HCT116 (cell line): ENCODE results near the gene GRIN3B. TPM values are rescaled to one million over a fixed set of nuclear protein-coding genes. Genes with fewer than 3 reads are reported as not detected.

Source experiments
- ATAC-seq: fragments of 200-7000 bp; cut with Tn5 transposase; 2 replicates; pipeline ENCODE4 v1.9.1; 2020; ENCODE audit warnings: mild to moderate bottlenecking, moderate library complexity
- BruUV-seq: library from RNA; stranded (reverse); fragments of 400-500 nt; replicated peaks from 2 replicates; lab custom pipeline; 2021; lab: Mats Ljungman, UMichigan
- CTCF ChIA-PET: fragments of 300-600 bp; sonication (Branson Sonifier 250); formaldehyde crosslinking; loops from one replicate; lab custom pipeline; 2021; ENCODE audit warnings: antibody characterized with exemption; lab: Charles Lee
- POLR2A ChIA-PET: fragments of 300-600, 350-600 bp; sonication (Branson Sonifier 250); formaldehyde crosslinking; loops from one replicate; lab custom pipeline; 2021; ENCODE audit warnings: antibody characterized with exemption; lab: Charles Lee
- RAD21 ChIA-PET, 2 experiments: fragments of 300-600 bp; sonication (Branson Sonifier 250); formaldehyde crosslinking; loops; one replicate each; lab custom pipeline; 2023; ENCODE audit warnings: low total read pairs in 2 of 2; ENCODE audit not compliant: uncharacterized antibody in 2 of 2, unreplicated experiment in 2 of 2, low non-redundant PET in 1 of 2; lab: Charles Lee
- DNase-seq: peaks from one replicate; pipeline ENCODE4 v3.0.0-alpha.2; 2010; ENCODE audit warnings: low read depth, low spot score
- H2AFZ ChIP-seq: fragments of 200-600 bp; shearing (Covaris generic), sonication (generic); 2 replicates; pipeline ENCODE4 v1.6.1; 2017; ENCODE audit warnings: low read depth, mixed run types, mixed read lengths, antibody characterized with exemption, low read length; ENCODE audit not compliant: poor library complexity, severe bottlenecking
- H3K27ac ChIP-seq: 2 replicates; pipeline ENCODE4 v1.5.1; 2012; ENCODE audit warnings: low read depth, low read length
- H3K27me3 ChIP-seq: fragments of 200-600 bp; sonication (generic); 2 replicates; pipeline ENCODE4 v1.6.1; 2016; ENCODE audit warnings: mixed run types, low read length, mixed read lengths; ENCODE audit not compliant: insufficient read depth
- H3K36me3 ChIP-seq, 2 experiments: fragments of 200-500 bp in 1 of 2; fragments of 200-600 bp in 1 of 2; sonication (Bioruptor generic) in 1 of 2; sonication (generic) in 1 of 2; 2 replicates each; pipeline versions ENCODE4 v1.5.1 to v1.6.1; 2014 to 2016; ENCODE audit warnings: low read length in 2 of 2, inconsistent platforms in 1 of 2, mixed read lengths in 1 of 2, mixed run types in 1 of 2; ENCODE audit not compliant: insufficient read depth in 2 of 2, control insufficient read depth in 1 of 2
- H3K4me1 ChIP-seq, 2 experiments: fragments of 200-600 bp in 1 of 2; sonication (generic) in 1 of 2; 2 replicates each; pipeline versions ENCODE4 v1.5.1 to v1.6.1; 2012 to 2017; ENCODE audit warnings: low read length in 2 of 2, inconsistent platforms in 1 of 2, mild to moderate bottlenecking in 1 of 2, mixed read lengths in 1 of 2, mixed run types in 1 of 2, moderate library complexity in 1 of 2; ENCODE audit not compliant: insufficient read depth in 2 of 2, control insufficient read depth in 1 of 2
- H3K4me2 ChIP-seq: fragments of 200-600 bp; sonication (generic); 2 replicates; pipeline ENCODE4 v1.6.1; 2017; ENCODE audit warnings: mixed run types, low read length, mixed read lengths
- H3K4me3 ChIP-seq, 2 experiments: fragments of 200-600 bp in 1 of 2; sonication (generic) in 1 of 2; replicated peaks in 1 of 2; 2 replicates each; pipeline ENCODE4 v1.5.1; 2011 to 2016; ENCODE audit warnings: low read length in 2 of 2, control low read depth in 1 of 2, low read depth in 1 of 2, mild to moderate bottlenecking in 1 of 2, mixed read lengths in 1 of 2, mixed run types in 1 of 2
- H3K79me2 ChIP-seq: fragments of 200-600 bp; sonication (generic); 2 replicates; pipeline ENCODE4 v1.6.1; 2017; ENCODE audit warnings: mild to moderate bottlenecking, mixed run types, low read length, moderate library complexity, mixed read lengths; ENCODE audit not compliant: insufficient read depth
- H3K9ac ChIP-seq: fragments of 200-600 bp; sonication (generic); 2 replicates; pipeline ENCODE4 v1.6.1; 2016; ENCODE audit warnings: low read length, mixed read lengths
- H3K9me2 ChIP-seq: fragments of 200-600 bp; sonication (generic), shearing (Covaris generic); 2 replicates; pipeline ENCODE4 v1.6.1; 2017; ENCODE audit warnings: mixed run types, mild to moderate bottlenecking, moderate library complexity; ENCODE audit not compliant: insufficient read depth
- H3K9me3 ChIP-seq, 2 experiments: fragments of 200-500 bp in 1 of 2; fragments of 200-600 bp in 1 of 2; sonication (Bioruptor generic) in 1 of 2; sonication (generic) in 1 of 2; 2 replicates each; pipeline ENCODE4 v1.6.1; 2014 to 2017; ENCODE audit warnings: low read length in 2 of 2, mixed read lengths in 2 of 2, inconsistent platforms in 1 of 2, low read depth in 1 of 2, mild to moderate bottlenecking in 1 of 2, mixed run types in 1 of 2, moderate library complexity in 1 of 2; ENCODE audit not compliant: control insufficient read depth in 1 of 2, insufficient read depth in 1 of 2
- H4K20me1 ChIP-seq: fragments of 200-600 bp; sonication (generic), shearing (Covaris generic); 2 replicates; pipeline ENCODE4 v1.6.1; 2017; ENCODE audit warnings: mixed run types, mild to moderate bottlenecking, moderate library complexity; ENCODE audit not compliant: insufficient read depth
- CBX3 ChIP-seq: IDR thresholded peaks from 2 replicates; pipeline ENCODE4 v1.6.1; 2012; ENCODE audit warnings: low read depth
- CEBPB ChIP-seq: IDR thresholded peaks from 2 replicates; pipeline ENCODE4 v1.6.1; 2012; ENCODE audit warnings: low read depth
- EGR1 ChIP-seq: IDR thresholded peaks from 2 replicates; pipeline ENCODE4 v1.6.1; 2012; ENCODE audit warnings: low read depth
- ELF1 ChIP-seq: IDR thresholded peaks from 2 replicates; pipeline ENCODE4 v1.6.1; 2012; ENCODE audit warnings: low read depth, borderline replicate concordance
- EZH2 ChIP-seq: fragments of 200-600 bp; sonication (generic); IDR thresholded peaks from 2 replicates; pipeline ENCODE4 v1.6.1; 2017; ENCODE audit warnings: antibody characterized with exemption, mixed run types
- EZH2phosphoT487 ChIP-seq: fragments of 200-600 bp; IDR thresholded peaks from 2 replicates; pipeline ENCODE4 v1.6.1; 2018; ENCODE audit warnings: antibody characterized with exemption, borderline replicate concordance
- JUND ChIP-seq: IDR thresholded peaks from 2 replicates; pipeline ENCODE4 v1.6.1; 2012
- SP1 ChIP-seq: IDR thresholded peaks from 2 replicates; pipeline ENCODE4 v1.6.1; 2012; ENCODE audit warnings: low read depth
- SRF ChIP-seq: IDR thresholded peaks from 2 replicates; pipeline ENCODE4 v1.6.1; 2012; ENCODE audit warnings: low read depth
- YY1 ChIP-seq: IDR thresholded peaks from 2 replicates; pipeline ENCODE4 v1.6.1; 2011; ENCODE audit warnings: low read length, low read depth, moderate library complexity, mild to moderate bottlenecking; ENCODE audit not compliant: insufficient replicate concordance; ENCODE audit errors: extremely low read depth
- ZFX ChIP-seq: fragments of 450-650 bp; IDR thresholded peaks from 2 replicates; pipeline ENCODE4 v1.6.1; 2017
- ZNF274 ChIP-seq: fragments of 200-500 bp; sonication (Bioruptor generic); IDR thresholded peaks from 2 replicates; pipeline ENCODE4 v1.6.1; 2014; ENCODE audit warnings: mild to moderate bottlenecking, low read depth, low read length, inconsistent platforms
- intact Hi-C: fragments of 100-400 bp; cut with micrococcal nuclease; formaldehyde crosslinking; loops from 2 replicates; pipeline ENCODE4 v1.10.0; 2022
- total RNA-seq: library from RNA; stranded (reverse); gene quantifications from one replicate; pipeline ENCODE4 v1.2.1, GENCODE V29; 2021; ENCODE audit not compliant: unreplicated experiment
- TF ChIP-seq, protein P1 (sequence below): IDR thresholded peaks from 2 replicates; pipeline ENCODE4 v1.6.1; 2012
- TF ChIP-seq, protein P2 (sequence below): IDR thresholded peaks from 2 replicates; pipeline ENCODE4 v1.6.1; 2012
- TF ChIP-seq, protein P3 (sequence below): IDR thresholded peaks from 2 replicates; pipeline ENCODE4 v1.6.1; 2012; ENCODE audit warnings: low read depth

The GRIN3B gene
- total RNA-seq, 1 experiment from 2014 or later = 0.69 TPM

DNA sequence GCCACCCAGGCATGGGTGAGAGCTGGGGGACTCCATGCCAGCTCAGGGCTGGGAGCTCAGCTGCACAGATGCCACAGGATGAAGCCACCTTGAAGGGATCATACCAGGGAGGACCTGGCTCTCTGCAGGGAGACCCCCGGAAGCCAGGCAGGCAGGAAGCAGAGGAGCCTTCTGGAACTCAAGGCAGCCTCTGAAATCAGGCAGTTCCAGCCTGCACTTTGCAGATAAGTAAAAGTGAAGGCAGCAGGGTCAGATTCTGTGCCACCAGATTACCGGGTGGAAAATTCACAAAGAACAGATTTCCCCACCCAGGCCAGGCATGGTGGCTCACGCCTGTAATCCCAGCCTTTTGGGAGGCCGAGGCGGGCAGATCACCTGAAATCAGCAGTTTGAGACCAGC is 18.2 kb downstream of the GRIN3B start:
- RAD21 ChIA-PET = no interaction called here
- Histone ChIP-seq H4K20me1 (no peaks in the 10 kb centered on the region; the same call in 1 of the 2 replicates), H3K27ac (peak overlapping the region; percentile 86), H3K9me2 (no peaks in the 10 kb centered on the region), H3K79me2 (peaks cover 76% of the 10 kb centered on the region), H3K27me3 (no peaks in the 10 kb centered on the region), H3K9ac (peak overlapping the region; percentile 99), H3K4me1 (peaks cover 37 to 54% of the 10 kb centered on the region in 2 experiments), H3K9me3 (no peaks in the 10 kb centered on the region), H3K4me3 (no peak overlapping the region), H3K36me3 (peaks cover 0 to 16% of the 10 kb centered on the region in 2 experiments; a peak in 2 of 4 replicates), H3K4me2 (peak overlapping the region; percentile 55), H2AFZ (no peak overlapping the region)
- TF ChIP-seq SRF (no peak), ZFX (no peak), EZH2phosphoT487 (no peak), JUND (no peak), YY1 (no peak), ZNF274 (no peak), CBX3 (no peak), CEBPB (no peak), EGR1 (no peak), EZH2 (no peak), ELF1 (no peak), SP1 (no peak)
- TF ChIP-seq, protein P1, sequence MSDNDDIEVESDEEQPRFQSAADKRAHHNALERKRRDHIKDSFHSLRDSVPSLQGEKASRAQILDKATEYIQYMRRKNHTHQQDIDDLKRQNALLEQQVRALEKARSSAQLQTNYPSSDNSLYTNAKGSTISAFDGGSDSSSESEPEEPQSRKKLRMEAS = no peak
- TF ChIP-seq, protein P2, sequence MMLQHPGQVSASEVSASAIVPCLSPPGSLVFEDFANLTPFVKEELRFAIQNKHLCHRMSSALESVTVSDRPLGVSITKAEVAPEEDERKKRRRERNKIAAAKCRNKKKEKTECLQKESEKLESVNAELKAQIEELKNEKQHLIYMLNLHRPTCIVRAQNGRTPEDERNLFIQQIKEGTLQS = no peak
- TF ChIP-seq, protein P3, sequence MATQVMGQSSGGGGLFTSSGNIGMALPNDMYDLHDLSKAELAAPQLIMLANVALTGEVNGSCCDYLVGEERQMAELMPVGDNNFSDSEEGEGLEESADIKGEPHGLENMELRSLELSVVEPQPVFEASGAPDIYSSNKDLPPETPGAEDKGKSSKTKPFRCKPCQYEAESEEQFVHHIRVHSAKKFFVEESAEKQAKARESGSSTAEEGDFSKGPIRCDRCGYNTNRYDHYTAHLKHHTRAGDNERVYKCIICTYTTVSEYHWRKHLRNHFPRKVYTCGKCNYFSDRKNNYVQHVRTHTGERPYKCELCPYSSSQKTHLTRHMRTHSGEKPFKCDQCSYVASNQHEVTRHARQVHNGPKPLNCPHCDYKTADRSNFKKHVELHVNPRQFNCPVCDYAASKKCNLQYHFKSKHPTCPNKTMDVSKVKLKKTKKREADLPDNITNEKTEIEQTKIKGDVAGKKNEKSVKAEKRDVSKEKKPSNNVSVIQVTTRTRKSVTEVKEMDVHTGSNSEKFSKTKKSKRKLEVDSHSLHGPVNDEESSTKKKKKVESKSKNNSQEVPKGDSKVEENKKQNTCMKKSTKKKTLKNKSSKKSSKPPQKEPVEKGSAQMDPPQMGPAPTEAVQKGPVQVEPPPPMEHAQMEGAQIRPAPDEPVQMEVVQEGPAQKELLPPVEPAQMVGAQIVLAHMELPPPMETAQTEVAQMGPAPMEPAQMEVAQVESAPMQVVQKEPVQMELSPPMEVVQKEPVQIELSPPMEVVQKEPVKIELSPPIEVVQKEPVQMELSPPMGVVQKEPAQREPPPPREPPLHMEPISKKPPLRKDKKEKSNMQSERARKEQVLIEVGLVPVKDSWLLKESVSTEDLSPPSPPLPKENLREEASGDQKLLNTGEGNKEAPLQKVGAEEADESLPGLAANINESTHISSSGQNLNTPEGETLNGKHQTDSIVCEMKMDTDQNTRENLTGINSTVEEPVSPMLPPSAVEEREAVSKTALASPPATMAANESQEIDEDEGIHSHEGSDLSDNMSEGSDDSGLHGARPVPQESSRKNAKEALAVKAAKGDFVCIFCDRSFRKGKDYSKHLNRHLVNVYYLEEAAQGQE = no peak
- no peak for DNase-seq
- CTCF ChIA-PET = no interaction called here
- POLR2A ChIA-PET = no interaction called here
- BruUV-seq = no TSS peak
- intact Hi-C loops = no loop called here
- no peak for ATAC-seq
